HG03469 (cell line): ENCODE results near the gene MXI1.
A peak's percentile ranks its signal among the peaks of the same experiment; 100 is the strongest.
"Not testable (repeated sequence)": the region's sequence is repeated elsewhere in the genome, so short reads cannot be mapped to it uniquely, and the experiment has no call there.

Experiments used
- ATAC-seq: cut with Tn5 transposase; IDR thresholded peaks from one replicate; pipeline ENCODE4 v1.9.1; 2021; ENCODE audit warnings: mild to moderate bottlenecking, moderate library complexity, moderate number of reproducible peaks; ENCODE audit not compliant: unreplicated experiment

MXI1 gene

DNA sequence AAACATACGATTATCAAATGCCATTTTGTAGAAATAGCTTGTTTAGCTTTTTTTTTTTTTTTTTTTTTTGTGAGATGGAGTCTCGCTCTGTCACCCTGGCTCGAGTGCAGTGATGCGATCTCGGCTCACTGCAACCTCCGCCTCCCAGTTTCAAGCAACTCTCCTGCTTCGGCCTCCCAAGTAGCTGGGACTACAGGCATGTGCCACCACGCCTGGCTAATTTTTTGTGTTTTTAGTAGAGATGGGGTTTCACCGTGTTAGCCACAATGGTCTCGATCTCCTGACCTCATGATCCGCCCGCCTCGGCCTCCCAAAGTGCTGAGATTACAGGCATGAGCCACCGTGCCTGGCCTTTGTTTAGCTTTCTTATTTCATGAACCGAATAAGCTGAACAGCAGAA lies 65.6 kb downstream of the MXI1 start:
- ATAC-seq = not testable (repeated sequence)

DNA sequence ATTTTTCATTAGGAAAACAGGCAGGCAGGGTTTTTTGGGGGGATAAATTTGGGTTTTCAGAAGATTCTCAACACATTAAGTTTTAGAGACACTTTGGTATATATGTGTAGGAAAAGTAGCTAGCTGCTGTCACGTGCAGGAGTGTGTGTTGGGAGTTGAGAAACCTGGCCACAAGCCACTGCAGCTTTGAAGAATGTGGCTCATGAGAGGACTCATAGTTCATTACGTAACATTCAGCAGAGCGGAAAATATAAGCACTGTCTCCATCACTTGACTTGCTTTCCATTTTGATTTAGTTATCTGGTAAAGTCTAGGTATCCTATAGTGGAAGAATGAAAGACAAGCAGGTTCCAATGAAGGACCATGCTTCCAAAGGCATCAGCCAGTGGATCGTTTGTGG lies 66.1 kb downstream of the MXI1 start:
- no peak for ATAC-seq

DNA sequence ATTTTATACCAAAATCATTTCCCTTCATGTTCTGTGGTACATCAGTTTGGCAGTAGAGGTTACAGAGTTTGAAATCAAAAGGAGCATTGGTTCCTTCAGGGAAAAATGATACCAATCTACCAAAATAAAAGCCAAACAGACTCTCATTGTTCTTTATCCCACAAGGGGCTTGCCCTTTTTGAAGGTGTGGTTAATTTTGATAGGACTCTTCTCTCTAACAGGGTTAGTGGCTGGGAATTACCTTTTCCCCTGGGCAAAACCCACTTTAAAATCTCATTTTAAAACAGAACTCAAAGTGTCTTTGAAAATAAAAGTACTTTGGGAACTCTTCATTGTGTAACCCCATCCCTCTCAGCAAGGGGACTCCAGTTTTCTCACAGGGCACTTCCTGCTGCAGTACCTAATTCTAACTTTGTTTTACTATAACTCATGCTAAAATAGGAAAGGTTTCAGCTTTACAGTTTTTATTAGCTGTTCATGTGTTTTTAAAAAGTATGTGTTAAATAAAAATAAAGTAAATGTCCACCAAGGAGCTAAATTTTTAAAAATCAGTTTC lies 66.7 kb downstream of the MXI1 start:
- no peak for ATAC-seq

DNA sequence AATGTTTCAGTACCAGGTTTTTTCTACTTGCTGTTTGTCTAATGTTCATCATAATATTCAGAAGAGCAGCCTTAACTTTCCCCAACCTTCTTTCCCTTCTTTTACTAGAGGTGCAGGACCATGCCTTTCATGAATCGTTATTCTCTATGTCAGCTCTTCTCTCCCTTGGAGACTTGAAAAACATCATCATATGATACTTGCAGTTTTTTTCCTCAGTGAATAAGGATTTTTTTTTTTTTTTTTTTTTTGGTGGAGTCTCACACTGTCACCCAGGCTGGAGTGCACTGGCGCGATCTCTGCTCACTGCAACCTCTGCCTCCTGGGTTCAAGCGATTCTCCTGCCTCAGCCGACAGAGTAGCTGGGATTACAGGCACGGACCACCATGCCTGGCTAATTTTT lies 67.2 kb downstream of the MXI1 start:
- no peak for ATAC-seq

DNA sequence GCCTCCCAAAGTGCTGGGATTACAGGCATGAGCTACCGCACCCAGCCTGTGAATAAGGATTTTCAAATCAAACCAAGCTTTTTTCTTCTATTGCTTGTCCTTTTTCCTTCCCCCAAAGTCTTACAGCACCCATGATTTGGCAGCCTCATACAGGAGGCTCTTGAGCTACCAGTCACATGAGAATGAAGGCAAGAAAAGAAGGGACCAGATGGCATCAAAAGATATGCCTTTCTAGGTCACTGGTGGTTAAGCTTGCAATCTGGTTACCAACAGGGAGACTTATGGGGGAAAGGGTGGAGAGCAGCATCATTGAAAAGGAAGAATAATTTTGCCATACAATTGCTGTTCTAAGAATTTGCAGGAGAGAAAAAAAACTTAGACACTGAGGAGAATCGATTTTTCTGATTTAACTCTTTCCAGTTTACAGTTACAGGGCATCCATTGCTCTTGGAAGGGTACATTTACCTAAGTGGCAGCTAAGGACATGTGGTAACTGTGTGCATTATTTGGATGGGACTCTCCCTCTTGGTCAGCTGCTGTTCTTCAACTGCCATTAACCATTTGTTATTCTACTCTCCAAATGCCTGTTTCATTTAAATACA lies 67.8 kb downstream of the MXI1 start:
- no peak for ATAC-seq

DNA sequence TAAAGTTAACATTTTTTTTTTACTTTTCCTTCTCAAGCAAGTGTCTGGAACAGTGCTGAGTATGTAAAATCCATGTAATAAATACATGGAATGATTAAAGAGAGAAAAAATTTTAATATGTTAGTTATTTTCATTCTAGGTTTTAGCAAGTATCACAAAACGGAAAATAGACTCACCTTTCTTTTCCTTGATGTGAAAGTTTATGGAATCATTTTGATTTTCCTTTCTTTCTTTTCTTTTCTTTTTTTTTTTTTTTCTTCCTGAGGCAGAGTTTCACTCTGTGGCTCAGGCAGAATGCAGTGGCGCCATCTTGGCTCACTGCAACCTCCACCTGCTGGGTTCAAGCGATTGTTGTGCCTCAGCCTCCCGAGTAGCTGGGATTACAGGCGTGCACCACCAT lies 69.2 kb downstream of the MXI1 start:
- no peak for ATAC-seq

DNA sequence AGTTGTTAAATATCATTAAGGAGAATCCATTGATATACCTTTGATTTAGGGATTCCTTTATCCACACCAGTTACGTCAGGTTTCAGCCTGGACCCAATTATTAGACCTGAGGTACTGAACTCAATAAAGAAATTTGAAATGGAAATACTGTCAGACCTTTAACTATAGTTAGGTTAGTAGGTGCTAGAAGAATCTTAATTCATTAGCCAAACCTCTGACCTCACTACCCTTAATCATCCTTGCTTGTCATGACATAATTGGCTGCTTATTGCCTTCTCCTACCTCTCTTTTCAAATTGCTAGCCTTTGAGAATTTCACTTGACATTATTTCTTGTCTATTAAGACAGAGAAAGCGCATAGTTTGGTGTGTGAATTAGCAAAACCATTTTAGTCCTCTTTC lies 70.2 kb downstream of the MXI1 start:
- no peak for ATAC-seq

- ATAC-seq = no peak
Measured at GRCh38 chr10:110278562-110279406, 71.4 kb downstream of the MXI1 start.

DNA sequence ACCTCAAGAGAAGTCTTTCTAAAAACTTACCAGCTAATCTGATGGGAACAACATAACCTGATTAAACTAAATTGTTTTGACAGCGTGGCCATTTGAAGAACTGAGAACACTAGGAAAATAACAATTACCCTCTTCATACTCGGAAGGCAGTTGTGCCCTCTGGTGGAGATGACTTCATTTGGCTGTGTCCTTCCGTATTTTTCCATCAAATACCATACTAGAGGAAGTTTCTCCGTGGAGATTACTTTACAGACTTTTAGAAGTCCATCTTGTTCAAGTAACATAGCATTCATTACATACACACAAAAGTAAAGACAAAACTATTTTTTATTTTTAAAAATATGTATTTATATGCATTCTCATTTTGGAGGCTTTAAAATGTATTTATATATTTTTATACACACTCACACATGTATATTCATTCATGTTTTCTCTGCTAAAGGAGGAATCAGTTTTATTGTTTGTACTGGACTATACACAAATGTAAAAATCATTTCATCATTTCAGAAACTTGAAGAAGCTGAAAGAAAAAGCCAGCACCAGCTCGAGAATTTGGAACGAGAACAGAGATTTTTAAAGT lies 72.1 kb downstream of the MXI1 start:
- no peak for ATAC-seq

DNA sequence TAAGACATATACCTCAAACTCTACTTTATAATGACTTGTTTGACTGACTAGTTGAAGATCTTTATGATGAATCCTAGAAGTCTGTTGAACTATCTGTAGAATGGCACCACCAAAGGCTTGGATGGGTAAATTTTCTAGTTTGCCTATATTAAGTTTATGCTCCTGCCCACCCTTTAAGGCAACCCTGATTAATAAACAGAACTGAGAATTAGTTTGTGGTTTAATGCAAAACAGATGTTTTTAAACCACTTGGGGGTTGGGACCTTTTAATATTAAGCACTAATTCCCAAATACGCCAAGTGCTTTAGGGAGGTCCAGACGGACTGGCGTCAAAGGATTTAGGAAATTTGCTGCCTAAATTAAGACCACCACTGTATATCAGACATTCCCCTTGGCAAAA lies 76.9 kb downstream of the MXI1 start:
- no peak for ATAC-seq

DNA sequence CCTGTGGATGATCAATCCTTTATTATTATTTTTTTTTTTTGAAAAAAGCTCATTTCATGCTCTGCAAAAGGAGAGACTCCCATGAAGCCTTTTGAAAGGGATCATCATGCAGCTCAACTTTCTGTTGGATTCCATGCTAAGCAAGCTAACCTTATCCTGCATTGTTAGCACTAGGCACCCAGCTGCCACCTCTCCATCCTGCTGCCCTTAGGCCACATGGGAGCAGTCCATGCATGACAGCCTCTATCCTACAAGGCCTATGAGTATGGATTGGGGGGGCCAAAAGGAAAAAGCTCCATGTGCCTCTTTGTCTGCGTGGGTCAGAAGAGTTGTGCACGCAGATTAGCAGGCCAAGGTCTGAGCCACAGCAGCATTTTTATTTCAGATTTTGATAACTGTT lies 78.1 kb downstream of the MXI1 start:
- ATAC-seq = no peak

- ATAC-seq = no peak
Measured at GRCh38 chr10:110286841-110287240, 79.4 kb downstream of the MXI1 start.

DNA sequence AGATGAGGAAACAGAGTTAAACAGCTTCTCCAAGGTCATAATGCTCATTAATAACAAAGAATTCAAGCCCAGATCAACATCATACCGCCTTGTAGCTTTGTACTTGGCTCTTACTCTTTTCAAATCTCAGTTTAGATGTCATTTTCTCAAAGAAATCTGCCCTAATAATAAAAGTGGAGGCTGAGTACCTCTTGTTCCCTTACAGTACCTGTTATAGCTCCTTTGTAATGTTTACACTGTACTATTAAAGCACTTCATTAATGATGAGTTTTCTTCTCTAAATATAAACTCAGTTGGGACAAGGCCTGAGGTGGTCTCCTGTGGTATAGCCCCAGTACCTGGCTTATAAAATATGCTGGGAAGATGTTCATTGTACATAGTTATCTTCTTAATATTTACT lies 89.6 kb downstream of the MXI1 start:
- ATAC-seq = no peak

DNA sequence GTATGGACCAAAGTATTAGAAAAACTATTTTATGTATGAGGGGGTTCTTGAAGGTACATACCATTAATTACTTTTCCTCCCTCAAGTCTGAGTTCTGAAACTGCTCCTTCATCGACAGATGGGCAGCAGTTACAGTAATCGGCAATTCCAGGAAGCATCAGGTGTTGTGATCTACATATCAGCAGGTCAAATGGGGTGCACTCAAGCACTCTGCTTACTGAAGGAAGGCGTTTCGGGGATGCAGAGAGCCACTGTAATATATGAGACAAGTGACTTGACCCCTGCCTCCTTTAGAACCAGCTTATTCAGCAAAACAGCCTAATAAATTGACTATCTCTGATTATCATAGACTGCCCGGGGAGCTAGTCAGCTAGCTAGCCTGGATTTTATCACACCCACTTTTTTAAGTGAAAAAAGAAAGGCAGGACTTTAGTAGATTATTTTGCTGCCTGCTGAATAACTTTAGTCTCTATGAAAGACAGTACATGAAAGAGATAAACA lies 93.1 kb downstream of the MXI1 start:
- no peak for ATAC-seq

DNA sequence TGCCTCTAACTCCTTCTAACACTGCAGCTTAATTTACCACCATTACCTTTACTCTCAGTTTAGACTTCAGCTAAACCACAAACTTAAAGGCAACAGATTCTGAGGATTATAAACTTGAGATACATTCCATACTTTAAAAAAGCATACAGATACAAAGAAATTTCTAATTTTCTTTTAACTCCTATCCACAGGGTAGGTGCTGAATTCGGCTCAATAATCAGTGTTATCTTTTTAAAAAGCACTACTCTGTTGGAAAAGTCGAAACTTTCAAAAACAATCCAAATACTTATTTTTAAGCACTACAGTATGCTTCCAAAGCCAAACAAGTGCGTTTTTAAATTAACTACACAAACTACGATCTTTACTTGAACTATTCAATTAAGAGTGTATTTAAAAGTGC lies 96.3 kb downstream of the MXI1 start:
- no peak for ATAC-seq

DNA sequence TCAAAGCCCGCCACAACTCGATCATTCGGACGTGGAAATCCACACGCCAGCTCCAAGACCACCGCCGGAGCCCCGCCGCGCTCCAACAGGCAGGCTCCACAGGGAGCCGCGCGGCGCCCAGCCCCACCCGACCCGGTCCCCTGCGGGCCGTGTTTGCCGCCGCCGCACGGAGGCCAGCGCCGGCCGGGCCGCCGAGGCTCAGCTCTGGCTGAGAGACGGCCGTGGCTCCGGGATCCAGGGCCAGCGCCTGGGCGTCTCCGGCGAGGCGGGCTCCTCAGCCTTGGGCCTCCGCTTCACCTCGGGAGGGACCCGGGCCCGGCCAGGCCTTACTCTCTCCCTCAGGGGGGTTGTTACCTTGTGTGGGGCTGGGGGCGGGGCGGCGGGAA lies 97.0 kb downstream of the MXI1 start:
- ATAC-seq = peak; percentile 19

DNA sequence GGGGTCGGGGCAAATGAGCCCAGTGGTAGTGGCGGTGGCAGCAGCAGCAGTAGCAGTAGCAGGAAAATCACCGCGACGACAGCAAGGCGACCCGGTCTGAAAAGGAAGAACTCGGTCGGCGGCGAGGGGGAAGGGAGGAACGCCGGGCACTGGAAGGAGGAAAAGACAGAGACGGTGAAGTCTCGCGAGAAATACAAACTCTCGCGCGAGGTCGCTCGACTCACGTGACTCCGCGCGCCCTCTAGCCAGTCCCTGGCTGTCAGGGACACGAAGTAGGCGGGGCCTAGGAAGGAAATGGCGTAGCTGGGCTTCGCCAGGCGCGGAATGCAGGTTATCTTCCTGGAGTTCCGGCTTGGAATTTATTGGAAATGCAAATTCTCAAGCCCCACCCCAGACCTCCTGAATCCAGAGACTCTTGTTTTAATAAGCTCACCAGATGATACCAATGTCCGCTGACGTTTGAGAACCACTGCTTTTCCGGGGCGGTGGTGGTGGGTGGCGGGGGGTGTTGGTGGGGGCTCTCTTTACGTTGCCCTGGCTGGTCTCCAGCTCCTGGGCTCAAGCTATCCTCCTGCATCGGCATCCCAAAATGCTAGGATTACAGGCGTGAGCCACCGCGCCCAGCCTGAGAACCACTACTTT lies 97.5 kb downstream of the MXI1 start, which contains the start of gene SMNDC1:
Gene SMNDC1, minus strand, starts transcription at position 141 of the 642 bp plus-strand sequence. CDS start 1,333 bp downstream, outside the sequence.
- ATAC-seq = peak; percentile 87

DNA sequence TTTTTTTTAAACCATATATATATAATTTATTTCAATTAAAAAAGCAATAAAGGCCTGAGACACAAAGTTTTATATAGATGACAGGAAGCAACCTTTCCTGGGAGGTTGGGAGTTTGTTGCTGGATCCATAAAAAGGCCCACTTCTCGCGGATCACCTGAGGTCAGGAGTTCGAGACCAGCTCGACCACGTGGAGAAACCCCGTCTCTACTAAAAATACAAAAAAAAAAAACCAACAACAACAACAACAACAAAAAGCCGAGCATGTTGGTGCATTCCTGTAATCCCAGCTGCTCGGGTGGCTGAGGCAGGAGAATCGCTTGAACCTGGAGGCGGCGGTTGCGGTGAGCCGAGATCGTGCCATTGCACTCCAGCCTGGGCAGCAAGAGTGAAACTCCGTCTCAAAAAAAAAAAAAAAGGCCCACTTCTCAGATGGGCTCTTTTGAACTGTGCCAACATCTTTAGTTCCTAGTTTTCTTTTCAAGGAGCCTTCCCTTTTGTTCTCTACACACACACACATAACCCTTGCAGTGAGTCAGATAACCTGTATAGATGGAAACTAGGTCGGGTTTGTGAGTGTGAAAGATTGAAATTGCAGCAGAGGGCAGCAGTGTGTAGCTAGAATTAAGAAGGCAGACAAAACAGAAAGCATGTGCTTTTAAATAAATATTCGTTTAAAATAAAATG lies 98.5 kb downstream of the MXI1 start:
- ATAC-seq = peak; percentile 45

DNA sequence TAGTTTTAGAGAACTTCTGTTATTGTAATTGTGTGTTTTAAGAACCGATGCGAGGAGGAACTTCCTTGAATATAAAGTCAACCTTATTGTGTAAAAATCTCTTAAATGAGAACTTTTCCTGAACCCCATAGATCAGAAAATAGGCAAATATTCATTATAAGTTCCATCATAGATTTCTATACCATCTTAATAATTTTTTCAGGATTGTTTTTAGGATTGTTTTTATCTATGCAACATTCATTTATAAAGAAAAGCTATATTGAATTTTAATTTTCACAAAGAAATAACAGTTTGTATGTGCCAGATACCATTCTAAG lies 99.0 kb downstream of the MXI1 start:
- no peak for ATAC-seq

GRCh38 chr10:110307805-110308204 lies 100.4 kb downstream of the MXI1 start:
- ATAC-seq = no peak

GRCh38 chr10:110310741-110311140 lies 103.3 kb downstream of the MXI1 start:
- ATAC-seq = no peak
